K562 treated with DMSO at 1 percent for 24 hours (cell line): ENCODE data around the gene KPNA1. TPM values are rescaled to one million over a fixed set of nuclear protein-coding genes. Genes with fewer than 3 reads are reported as not detected.

Experiments
- total RNA-seq: library from RNA; unstranded; fragments of 300-600 nt; gene quantifications from 2 replicates; pipeline ENCODE4 v1.2.3, GENCODE V29; 2022; ENCODE audit warnings: low read depth; ENCODE audit not compliant: insufficient read depth

KPNA1 gene
- total RNA-seq: 11.4 and 17.1 TPM in 2 replicates

DNA sequence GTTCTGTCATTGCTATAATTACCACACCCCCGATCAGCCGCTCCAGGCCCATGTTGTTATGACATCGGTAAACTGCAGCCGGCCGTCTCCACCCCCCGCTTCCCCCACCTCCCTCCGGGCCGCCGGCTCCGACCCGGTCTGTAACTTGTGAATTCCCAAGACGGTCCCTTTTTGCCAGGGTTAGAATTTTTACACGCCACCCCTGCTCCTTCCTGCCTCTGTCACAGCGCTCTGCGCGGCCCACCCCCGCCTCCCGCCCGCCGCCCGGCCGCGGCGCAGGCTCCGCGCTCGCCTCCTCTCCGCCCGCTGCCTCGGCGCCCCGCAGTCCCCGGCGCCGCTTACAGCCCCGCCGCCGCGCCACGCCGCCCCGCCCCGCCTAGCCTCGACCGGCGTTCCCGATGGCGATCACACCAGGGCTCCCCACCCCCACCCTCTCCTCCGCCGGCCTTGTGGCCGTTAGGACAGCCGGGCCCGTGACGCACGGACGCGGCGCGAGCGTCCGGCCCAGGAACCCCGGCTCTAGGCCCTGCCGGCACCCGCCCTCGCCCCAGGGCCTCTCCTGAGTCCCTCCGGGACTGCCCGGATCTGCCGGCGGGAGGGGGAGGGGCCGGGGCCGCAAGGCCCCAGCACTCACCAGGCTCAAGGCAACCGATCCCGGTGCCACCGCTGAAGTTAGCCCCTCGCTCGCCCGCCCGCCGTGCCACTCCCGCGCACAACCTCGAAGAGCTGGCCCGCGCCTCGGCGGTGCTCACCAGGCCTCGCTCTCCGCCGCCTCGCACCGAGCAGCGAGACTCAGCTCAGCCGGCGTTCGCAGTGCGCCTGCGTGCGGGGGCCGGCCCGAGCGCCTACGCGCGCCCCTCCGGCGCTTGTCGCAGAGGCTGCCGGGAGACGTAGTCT is at the start of gene KPNA1:
TSS of gene KPNA1 (minus strand) at position 817 of the 897 bp plus-strand sequence. CDS start 18,374 bp downstream, outside the sequence.

DNA sequence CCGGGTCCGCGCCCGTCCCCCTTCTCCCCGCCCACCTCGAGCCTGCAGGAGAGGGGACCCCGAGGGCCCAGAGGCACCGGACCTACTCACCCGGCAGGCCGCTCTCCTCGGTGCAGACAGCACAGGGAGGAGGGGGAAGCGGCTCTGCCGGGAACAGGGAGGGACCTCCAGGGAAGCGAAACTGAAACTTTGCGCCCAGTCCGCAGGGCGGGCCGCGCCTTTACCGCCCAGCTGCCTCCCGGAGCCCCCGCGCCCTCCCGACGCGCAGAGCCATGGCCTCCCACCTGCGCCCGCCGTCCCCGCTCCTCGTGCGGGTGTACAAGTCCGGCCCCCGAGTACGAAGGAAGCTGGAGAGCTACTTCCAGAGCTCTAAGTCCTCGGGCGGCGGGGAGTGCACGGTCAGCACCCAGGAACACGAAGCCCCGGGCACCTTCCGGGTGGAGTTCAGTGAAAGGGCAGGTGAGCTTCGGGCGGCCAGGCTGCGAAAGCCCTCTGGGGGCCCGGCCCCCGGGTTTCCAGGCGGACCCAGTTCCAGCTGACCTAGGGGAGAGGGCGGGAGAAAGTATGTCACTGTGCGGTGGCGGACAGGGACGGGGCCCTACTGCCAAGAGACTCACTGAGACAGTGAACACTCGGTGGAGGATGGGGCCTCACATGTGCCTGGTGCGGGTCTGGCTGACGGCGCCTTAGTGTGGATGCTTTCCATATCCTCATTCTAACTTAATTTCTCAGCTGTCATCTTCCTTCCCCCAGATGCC is 49.6 kb upstream of the KPNA1 start, which contains the start of the genes DTX3L and PARP9:
TSS of gene DTX3L (plus strand) at position 184 of the 758 bp plus-strand sequence. CDS start at position 273, 89 bp downstream.
TSS of gene PARP9 (minus strand) at position 146 of the 758 bp plus-strand sequence. CDS start 4,680 bp downstream, outside the sequence.

DNA sequence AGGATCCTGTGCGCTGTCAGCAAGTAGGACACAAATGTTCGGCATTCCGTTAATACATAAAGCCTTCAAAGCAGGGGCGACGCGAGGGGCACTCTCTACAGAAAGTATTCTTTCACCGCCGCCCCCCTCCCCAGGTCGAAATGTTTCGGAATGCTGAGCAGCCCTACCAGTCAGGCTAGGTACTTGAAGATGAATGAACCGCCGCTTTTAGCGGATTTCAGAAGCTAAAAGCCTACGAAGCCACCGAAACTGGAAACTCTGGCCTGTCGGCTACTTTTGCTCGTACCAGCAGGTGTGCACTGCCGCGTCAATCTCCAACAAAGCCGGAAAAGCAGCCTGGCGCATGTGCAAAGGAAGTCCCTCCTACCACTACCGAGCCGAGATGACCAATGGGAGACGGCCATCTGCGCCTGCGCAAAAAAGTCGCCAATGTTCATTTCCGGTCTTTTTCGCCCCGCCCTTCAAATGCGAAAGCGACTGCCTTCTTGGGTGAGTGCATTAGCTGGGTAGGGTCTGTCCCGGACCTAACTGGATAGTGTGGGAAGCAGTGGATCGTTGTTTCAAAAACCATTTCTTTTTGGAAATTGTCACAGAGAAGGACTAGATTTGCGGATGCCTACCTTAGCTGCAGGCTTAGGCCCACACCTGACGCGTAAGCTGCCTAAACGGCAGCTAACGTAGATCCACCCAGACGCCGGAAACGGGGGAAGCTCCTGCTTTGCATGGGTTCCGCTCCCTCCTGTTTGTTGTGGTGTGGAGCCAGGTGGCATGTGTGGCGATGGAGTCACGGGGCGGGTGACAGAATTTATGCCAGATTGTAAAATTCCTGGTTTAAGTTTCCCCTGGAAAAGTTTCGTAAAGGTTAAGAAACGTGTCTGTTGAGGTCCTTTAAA is 98.7 kb downstream of the KPNA1 start, which contains the start of gene WDR5B:
TSS of gene WDR5B (minus strand) at position 301 of the 893 bp plus-strand sequence. CDS start 534 bp downstream, outside the sequence.

DNA sequence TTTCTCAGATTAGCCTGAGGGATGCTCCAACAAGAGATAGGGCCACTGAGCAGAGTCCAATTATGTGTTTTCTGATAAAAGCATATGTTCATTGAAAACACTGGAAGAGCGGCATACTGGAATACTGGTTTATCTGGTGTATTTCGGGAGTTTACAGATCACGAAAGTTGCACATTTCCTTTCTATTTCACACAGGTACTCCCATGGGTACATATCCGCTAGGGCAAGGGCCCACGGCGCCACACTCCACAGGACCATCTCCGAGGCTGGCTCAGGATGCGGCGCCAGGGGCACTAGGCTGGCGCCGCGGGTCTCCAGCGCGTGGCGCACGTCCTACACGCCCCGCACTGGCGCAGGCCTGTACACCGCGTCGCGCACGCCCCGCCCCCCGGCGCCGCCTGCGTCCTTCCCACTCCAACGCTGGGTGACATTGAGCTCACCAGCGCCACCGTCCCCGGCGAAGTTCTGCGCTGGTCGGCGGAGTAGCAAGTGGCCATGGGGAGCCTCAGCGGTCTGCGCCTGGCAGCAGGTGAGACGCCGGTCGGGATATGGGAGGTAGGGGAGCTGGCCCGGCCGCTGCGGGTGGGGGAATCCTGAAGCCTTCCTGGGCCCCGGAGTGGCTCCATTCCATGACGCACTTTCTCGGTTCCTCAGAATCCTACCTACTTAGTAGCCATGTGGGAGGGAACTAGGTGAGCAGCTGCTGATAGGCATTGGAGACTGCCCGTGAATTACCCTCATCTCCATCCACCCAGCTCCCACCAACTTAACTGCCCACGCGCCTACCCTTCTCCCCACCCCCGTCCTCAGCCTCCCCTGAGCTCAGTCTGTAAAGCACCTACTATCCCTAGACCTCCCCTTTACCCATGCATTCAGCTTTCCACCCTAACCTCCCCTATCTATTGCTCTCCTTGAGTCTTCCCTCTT is 130.7 kb downstream of the KPNA1 start, which contains the start of gene FAM162A:
TSS of gene FAM162A (plus strand) at position 412 of the 927 bp plus-strand sequence. CDS start at position 496, 84 bp downstream.

DNA sequence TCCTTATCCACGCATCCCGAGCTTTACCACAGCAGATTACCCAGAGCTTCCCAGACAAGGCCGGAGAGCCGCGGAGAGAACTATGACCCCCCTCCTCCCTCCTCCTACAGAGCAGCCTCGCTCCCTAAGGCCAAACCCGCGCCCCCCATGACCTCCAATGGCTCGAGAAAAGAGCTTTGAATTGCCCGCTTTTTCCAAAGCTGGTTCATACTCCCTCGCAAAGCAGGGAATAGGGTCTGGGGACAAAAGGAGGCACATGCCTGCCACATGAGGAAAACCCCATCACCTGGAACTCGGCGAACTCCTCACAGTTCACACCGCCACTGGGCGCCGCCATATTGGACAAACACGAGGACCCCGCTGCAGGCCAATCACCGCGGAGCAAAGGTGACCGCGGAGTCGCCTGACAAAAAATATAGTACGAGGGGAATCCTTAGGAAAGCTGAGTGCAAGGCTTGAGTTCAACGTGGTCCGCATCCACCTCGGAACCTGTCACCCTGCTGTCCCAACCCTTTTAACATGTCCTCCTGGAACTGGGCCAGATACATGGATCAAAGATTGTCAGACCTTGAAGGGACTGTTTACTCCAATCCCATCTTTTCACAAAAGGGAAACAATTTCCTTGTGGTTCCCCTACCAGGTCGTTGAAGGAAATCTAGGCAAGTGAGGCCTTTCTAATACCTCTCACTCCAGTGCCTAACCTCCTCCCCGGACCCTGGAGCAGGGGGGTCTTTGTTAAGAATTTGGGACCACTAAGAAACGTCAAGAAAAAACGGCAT is 131.7 kb downstream of the KPNA1 start, which contains the start of gene MIX23:
TSS of gene MIX23 (minus strand) at position 344 of the 779 bp plus-strand sequence. CDS start at position 337, 7 bp downstream.

Other genes starting within 250 kb of the KPNA1 start
- 10.2 and 10.9 TPM in 2 replicates for gene CSTA, start 189.7 kb downstream of the KPNA1 start, total RNA-seq
- 17.5 and 19.8 TPM in 2 replicates for gene MIX23, start 131.7 kb downstream of the KPNA1 start, total RNA-seq
- gene FAM162A, start 130.8 kb downstream of the KPNA1 start, total RNA-seq: 9.8 and 12.6 TPM in 2 replicates
- gene WDR5B, start 98.9 kb downstream of the KPNA1 start, total RNA-seq: 2.0 and 2.3 TPM in 2 replicates
- 5.4 and 7.0 TPM in 2 replicates for gene PARP9, start 49.4 kb upstream of the KPNA1 start, total RNA-seq
- 6.7 and 7.4 TPM in 2 replicates for gene DTX3L, start 49.4 kb upstream of the KPNA1 start, total RNA-seq
- 0.20 TPM in 1 of 2 replicates, not detected in the other for gene PARP15, start 62.7 kb upstream of the KPNA1 start, total RNA-seq
- 15.9 and 18.1 TPM in 2 replicates for gene PARP14, start 165.9 kb upstream of the KPNA1 start, total RNA-seq